Right lobe of liver (tissue), 6 donors: ENCODE results near the gene PXT1. TPM values are rescaled to one million over a fixed set of nuclear protein-coding genes. Genes with fewer than 3 reads are reported as not detected.

ENCODE experiments used
- ATAC-seq, 4 donors: fragments of 200-7000 bp; cut with Tn5 transposase; one replicate each; pipeline ENCODE4 v1.9.1; 2020; ENCODE audit warnings: mild to moderate bottlenecking in 4 of 4, moderate library complexity in 4 of 4
- DNase-seq, 3 donors: peaks; one replicate each; pipeline ENCODE4 v3.0.0-alpha.2; 2020
- H3K27ac ChIP-seq, 3 donors: fragments of 200-600 bp; one replicate each; pipeline ENCODE4 v1.8.0; 2022
- H3K27me3 ChIP-seq, 2 donors: fragments of 200-600 bp; one replicate each; pipeline ENCODE4 v1.8.0; 2022
- H3K36me3 ChIP-seq, 4 donors: fragments of 200-600 bp; sonication (generic) in 1 of 4; one replicate each; pipeline versions ENCODE4 v1.5.1 to v1.8.0; 2017 to 2022; ENCODE audit warnings: control low read depth in 1 of 4
- H3K4me1 ChIP-seq, 4 donors: fragments of 200-600 bp; sonication (generic) in 1 of 4; one replicate each; pipeline versions ENCODE4 v1.5.1 to v1.8.0; 2017 to 2022; ENCODE audit warnings: control low read depth in 1 of 4
- H3K4me3 ChIP-seq, 3 donors: fragments of 200-600 bp; one replicate each; pipeline ENCODE4 v1.8.0; 2022
- H3K9me3 ChIP-seq, 4 donors: fragments of 200-600 bp; sonication (generic) in 1 of 4; one replicate each; pipeline versions ENCODE4 v1.5.1 to v1.8.0; 2017 to 2022; ENCODE audit warnings: control low read depth in 1 of 4
- CTCF ChIP-seq, 4 donors: fragments of 200-600 bp in 3 of 4; fragments of 450-650 bp in 1 of 4; IDR thresholded peaks; one replicate each; pipeline versions ENCODE4 v1.5.1 to v1.8.0; 2016 to 2022; ENCODE audit warnings: antibody characterized with exemption in 4 of 4, mild to moderate bottlenecking in 2 of 4
- POLR2A ChIP-seq: fragments of 450-650 bp; IDR thresholded peaks from one replicate; pipeline ENCODE4 v1.6.1; 2017; ENCODE audit warnings: antibody characterized with exemption, mild to moderate bottlenecking
- WGBS: methylation state at CpG from one replicate; pipeline ENCODE4 v1.1.6; 2018; ENCODE audit warnings: low coverage, low lambda C conversion rate; ENCODE audit not compliant: insufficient coverage; ENCODE audit errors: missing lambda C conversion rate; 5-methylcytosine and 5-hydroxymethylcytosine counted together
- intact Hi-C, 2 donors: fragments of 100-400 bp; cut with DNase I; formaldehyde crosslinking; loops; one replicate each; pipeline versions ENCODE4 v1.11.2 to v1.14.1; 2022
- small RNA-seq, 2 experiments: library from RNA; depleted of rRNA; stranded (forward); fragments of <200 nt; gene quantifications; one replicate each; pipeline ENCODE3, GENCODE V24; 2016
- total RNA-seq, 6 experiments: library from RNA; depleted of rRNA in 2 of 6; stranded (reverse); fragments of >200 nt in 2 of 6; fragmentation: NEBNext Ultra II Directional in 3 of 6; extraction: Animal tissue kit (Norgen Biotek cat#: 25700) in 3 of 6; gene quantifications; one replicate each; pipeline versions ENCODE4 v1.1.0 to v1.2.4, GENCODE V29; 2016 to 2023
- donor health status: DM: no; HTN: yes; CAD: no.
- donor health status: DM: no; HTN: no; CAD: no.
- donor health status: DM: no; HTN: no; CAD: no.
- donor health status: DM: no; HTN: yes; CAD: no.
- donor health status: DM: no; HTN: yes; CAD: no.

PXT1 gene
- total RNA-seq, 6 experiments from 2014 or later: 0.11 TPM; not detected in 5

- Histone ChIP-seq H3K9me3 (no peaks in the 10 kb centered on the region), H3K4me1 (peaks cover 0 to 3% (median under 1%) of the 10 kb centered on the region in 4 donors), H3K36me3 (no peaks in the 10 kb centered on the region), H3K27ac (no peak overlapping the region), H3K27me3 (no peaks in the 10 kb centered on the region), H3K4me3 (no peak overlapping the region)
- ATAC-seq: no peak
- WGBS: 93% methylated on average over 13 of the region's 13 CpGs
- intact Hi-C loops: no loop called here
- TF ChIP-seq POLR2A (no peak), CTCF (IDR thresholded peaks at IDR 0.05) (no peak)
- peak in 1 of 3 donors; percentile 7 for DNase-seq
These were observed 96.8 kb downstream of the PXT1 start for GRCh38 chr6:36345681-36346466.

GRCh38 chr6:36343109-36343680, 99.5 kb downstream of the PXT1 start:
- DNase-seq (peak in 1 of 3 donors; percentile 2), ATAC-seq (no peak)
- Histone ChIP-seq H3K36me3 (no peaks in the 10 kb centered on the region), H3K9me3 (no peaks in the 10 kb centered on the region), H3K27me3 (no peaks in the 10 kb centered on the region), H3K4me1 (peaks cover 0 to 7% (median 3%) of the 10 kb centered on the region in 4 donors), H3K4me3 (no peak overlapping the region), H3K27ac (no peak overlapping the region)
- TF ChIP-seq POLR2A (no peak), CTCF (IDR thresholded peaks at IDR 0.05) (no peak)
- 57% methylated on average over 4 of the region's 5 CpGs for WGBS
- intact Hi-C loops: no loop called here

- H3K4me3 ChIP-seq: peak overlapping the region in 1 of 3 donors; percentile 15
- H3K36me3 ChIP-seq: no peaks in the 10 kb centered on the region
- whole genome bisulfite sequencing: 20% methylated on average over 33 of the region's 36 CpGs
- DNase-seq (peak; percentile 68 to 78 (median 77)), ATAC-seq (peak; percentile 88 to 93 (median 92))
- H3K9me3 ChIP-seq: no peaks in the 10 kb centered on the region
- intact Hi-C loops: no loop called here
- no peaks in the 10 kb centered on the region for H3K27me3 ChIP-seq
- TF ChIP-seq POLR2A: no peak
- peak; percentile 81 to 97 (median 94) for TF ChIP-seq CTCF (IDR thresholded peaks at IDR 0.05)
- H3K27ac ChIP-seq: no peak overlapping the region
- peaks cover 0 to 7% (median 3%) of the 10 kb centered on the region in 4 donors for H3K4me1 ChIP-seq
These were observed 101.8 kb downstream of the PXT1 start for GRCh38 chr6:36340618-36341454.

Small RNA genes within 50 kb of the gene (small RNA-seq; reads per million reads assigned to genes)
- gene RN7SL502P: 0 reads per million in 2 experiments

Other genes starting within 250 kb of the PXT1 start
- 10 to 100 TPM; 14.2 to 20.8 (median 18.6) TPM for gene BRPF3, start 246.1 kb downstream of the PXT1 start, total RNA-seq
- gene PNPLA1, start 172.8 kb downstream of the PXT1 start, total RNA-seq: not detected
- gene BNIP5, start 106.0 kb downstream of the PXT1 start, total RNA-seq: not detected
- gene ETV7, start 55.2 kb downstream of the PXT1 start, total RNA-seq: 1 to 10 TPM in 1 of 6 experiments, under 1 TPM in 4, not detected in 1; 0.19 to 4.6 (median 0.55) TPM
- gene KCTD20, start 146 bp upstream of the PXT1 start, total RNA-seq: 10 to 100 TPM; 24.8 to 48.8 (median 33.5) TPM
- gene STK38, start 104.6 kb upstream of the PXT1 start, total RNA-seq: 10 to 100 TPM; 12.5 to 19.2 (median 16.1) TPM
- gene SRSF3, start 151.5 kb upstream of the PXT1 start, total RNA-seq: 100 to 1,000 TPM in 2 of 6 experiments, 10 to 100 TPM in 4; 36.8 to 103 (median 71.4) TPM
- gene CDKN1A, start 235.9 kb upstream of the PXT1 start, total RNA-seq: 100 to 1,000 TPM in 1 of 6 experiments, 10 to 100 TPM in 5; 20.0 to 124 (median 58.6) TPM